Stimulated activated CD4-positive, alpha-beta T cell treated with anti-CD3 and anti-CD28 coated beads, Interleukin-15, amount 100 ng/mL, for 24 hours (primary cell): ENCODE measurements around the gene CLCN2.
A peak's percentile ranks its signal among the peaks of the same experiment; 100 is the strongest.
"Not testable (repeated sequence)": the region's sequence is repeated elsewhere in the genome, so short reads cannot be mapped to it uniquely, and the experiment has no call there.

Source experiments
- DNase-seq: peaks from one replicate; pipeline ENCODE4 v3.0.0-alpha.2; 2020

CLCN2 gene

DNA sequence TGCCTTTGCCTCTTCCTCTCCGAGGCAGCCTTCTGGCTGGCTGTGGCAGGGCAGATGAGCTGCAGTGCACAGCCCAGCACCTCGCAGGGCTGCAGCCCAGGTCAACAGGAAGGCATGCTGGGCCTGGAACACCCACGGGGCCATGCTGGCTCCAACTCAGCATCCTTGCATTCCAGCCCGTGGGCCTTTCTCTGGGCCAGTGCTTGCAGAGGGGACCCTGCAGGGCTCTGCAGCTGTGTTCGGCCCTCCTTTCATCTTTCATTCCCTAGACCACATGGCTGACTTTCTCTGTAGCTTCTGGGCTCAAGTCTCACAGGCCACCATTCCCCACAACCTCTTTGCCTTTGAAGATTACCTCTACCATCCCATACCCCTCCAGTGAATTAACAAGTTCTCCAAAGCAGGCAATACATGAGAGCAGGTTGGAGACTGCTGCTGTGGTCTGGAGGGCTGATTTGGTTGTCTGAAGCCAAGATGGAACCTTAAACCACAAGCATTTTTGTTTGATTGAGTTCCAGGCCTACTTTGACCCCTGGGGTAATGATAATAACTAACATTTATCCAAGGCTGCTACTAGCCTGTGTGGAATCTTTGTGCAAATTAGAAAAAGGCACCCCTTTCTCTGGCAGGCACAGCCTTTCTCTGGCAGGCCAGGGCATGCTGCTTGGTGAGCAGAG, 18.1 kb downstream of the CLCN2 start:
- no peak for DNase-seq

DNA sequence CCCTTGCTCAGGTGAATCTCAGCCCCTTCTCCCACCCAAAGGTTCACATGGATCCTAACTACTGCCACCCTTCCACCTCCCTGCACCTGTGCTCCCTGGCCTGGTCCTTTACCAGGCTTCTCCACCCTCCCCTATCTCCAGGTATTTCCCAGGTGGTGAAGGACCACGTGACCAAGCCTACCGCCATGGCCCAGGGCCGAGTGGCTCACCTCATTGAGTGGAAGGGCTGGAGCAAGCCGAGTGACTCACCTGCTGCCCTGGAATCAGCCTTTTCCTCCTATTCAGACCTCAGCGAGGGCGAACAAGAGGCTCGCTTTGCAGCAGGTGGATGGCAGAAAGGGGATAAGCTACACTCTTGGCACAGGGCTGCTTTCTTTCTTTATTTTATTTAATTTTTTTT, 19.5 kb downstream of the CLCN2 start:
- DNase-seq, result no peak

DNA sequence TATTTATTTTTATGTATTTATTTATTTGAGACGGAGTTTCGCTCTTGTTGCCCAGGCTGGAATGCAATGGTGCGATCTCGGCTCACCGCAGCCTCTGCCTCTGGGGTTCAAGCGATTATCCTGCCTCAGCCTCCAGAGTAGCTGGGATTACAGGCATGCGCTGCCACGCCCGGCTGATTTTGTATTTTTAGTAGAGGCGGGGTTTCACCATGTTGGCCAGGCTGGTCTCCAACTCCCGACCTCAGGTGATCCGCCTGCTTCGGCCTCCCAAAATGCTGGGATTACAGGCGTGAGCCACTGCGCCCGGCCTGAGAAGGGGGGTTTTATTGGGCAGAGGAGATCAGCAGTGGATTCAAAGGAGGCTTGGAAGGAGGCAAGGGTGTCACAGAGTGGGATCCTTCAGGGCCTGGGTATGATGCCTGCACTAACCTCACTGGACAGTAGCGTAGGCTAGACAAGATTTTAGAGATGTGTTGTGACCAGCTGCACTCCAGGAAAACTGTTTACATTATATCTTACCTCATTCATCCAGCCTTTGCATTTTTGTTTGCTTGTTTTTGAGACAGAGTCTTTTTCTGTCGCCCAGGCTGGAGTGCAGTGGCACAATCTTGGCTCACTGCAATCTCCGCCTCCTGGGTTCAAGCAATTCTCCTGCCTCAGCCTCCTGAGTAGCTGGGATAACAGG, 21.8 kb downstream of the CLCN2 start:
- not testable (repeated sequence) for DNase-seq

DNA sequence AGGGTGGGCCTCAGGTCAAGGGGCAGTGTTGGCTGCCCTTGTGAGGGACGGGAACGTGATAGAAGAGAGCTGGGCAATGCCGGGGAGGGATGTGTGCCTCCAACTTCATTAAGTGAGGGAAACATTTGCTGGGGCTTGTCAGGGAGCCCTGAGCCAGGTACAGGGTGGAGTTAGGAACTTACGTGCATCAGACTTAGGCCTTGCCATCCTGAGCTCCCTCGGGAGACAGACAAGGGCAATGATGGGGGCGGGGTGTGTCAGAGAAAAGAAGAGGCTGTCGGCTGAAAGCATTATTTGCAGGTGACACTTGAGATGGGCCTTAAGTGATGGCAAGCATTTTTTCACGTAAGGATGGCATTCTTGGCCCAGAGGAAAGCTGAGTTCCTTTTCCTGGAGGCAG, 22.4 kb downstream of the CLCN2 start:
- DNase-seq, result no peak

DNA sequence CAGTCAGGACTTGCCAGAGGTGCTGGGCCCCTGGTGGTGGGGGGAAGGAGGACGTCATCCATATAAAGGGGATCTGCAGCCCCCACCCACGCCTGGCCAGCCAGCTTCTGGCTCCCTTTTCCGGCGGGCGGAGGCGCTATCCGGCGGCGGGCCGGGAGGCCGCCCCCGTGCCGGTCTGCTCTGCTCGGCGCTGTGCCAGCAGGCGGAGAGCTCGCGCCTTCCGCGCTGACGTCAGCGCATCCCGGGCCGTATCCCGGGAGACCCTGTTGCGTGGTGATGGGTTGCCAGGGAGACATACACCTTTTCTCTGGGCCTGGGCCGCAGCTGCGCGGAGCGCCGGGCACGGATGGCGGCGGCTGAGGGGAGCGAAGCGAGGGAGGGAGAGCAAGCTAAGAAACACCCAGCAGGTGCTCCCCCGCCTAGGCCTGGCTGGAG, 22.9 kb downstream of the CLCN2 start:
- no peak for DNase-seq

DNA sequence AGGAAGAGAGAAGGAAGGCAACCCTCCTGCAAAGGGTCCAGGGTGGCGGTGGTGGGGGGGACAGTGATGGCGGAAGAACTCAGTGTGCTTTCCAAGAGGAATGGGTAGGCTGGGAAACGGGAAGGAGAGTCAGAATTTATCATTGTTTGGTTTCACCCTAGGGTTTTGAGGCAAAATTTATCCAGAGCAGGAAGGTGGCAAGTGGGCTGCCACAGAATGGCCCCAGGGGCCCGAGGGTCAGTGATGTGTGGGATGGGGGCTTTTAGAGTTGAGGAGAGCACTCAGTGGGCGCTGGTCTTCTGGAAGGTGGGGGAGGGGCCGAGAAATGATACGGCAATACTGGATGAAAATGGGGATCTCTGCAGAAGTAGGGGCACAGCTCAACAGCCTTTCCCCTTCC, 23.4 kb downstream of the CLCN2 start:
- DNase-seq, result no peak

DNA sequence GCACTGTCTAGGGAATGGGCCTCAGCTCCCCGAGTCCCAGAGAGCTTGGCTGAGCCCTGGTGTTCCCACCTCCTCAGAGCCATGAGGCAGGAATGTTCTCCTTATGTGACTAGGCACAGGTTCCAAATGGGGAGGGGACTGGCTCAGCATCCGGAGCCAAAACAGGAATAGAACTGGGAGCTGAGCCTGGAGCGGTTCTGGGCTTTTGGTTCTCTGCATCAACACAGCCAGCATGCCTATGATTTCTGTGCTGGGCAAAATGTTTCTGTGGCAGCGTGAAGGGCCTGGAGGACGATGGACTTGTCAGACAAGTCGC, 24.0 kb downstream of the CLCN2 start, which contains the start of gene FAM131A:
Gene FAM131A (plus strand): TSS at position 202 of the 316 bp plus-strand sequence. CDS start 31 bp downstream, at position 233.
- DNase-seq, result no peak

DNA sequence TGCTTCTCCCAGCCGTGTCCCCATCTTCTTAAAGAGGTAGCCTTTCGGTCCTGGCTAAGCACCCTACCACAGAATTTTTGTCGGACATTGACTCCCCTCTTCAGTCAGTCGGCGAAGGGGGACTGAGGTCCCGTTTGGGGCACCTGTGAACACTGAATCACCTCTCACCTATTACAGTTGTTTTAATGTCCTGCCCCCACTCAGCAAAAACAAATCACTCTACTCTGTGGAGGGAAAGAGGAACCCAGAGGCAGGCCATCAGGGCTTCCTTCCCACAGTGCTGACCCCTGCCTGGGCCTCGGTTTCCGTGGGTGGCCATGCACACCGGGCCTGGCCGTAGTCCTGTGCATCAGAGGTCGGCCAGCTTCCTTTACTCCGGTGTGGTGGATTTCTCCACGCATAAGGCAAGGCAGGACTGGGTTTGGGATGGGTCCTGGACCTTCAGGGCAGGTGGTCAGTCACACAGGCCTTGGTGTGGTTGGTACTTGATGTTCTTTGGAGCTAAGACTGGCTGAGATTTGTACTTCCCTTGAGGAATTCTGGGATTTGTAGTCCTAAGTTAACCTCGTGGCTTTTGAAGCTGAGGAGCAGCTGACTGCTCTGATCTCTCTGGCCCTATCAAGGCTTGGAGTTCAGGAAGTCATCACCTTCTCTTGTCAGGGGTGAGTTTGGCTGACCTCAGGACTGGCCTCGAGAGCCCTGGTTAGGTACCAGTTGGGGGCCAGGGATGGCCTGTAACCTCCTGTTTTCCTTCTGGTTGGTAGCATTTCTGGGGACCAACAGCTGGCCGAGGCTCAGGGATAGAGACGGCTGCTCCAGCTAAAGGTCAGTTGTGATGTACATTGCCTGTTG, 24.6 kb downstream of the CLCN2 start:
- no peak for DNase-seq

DNA sequence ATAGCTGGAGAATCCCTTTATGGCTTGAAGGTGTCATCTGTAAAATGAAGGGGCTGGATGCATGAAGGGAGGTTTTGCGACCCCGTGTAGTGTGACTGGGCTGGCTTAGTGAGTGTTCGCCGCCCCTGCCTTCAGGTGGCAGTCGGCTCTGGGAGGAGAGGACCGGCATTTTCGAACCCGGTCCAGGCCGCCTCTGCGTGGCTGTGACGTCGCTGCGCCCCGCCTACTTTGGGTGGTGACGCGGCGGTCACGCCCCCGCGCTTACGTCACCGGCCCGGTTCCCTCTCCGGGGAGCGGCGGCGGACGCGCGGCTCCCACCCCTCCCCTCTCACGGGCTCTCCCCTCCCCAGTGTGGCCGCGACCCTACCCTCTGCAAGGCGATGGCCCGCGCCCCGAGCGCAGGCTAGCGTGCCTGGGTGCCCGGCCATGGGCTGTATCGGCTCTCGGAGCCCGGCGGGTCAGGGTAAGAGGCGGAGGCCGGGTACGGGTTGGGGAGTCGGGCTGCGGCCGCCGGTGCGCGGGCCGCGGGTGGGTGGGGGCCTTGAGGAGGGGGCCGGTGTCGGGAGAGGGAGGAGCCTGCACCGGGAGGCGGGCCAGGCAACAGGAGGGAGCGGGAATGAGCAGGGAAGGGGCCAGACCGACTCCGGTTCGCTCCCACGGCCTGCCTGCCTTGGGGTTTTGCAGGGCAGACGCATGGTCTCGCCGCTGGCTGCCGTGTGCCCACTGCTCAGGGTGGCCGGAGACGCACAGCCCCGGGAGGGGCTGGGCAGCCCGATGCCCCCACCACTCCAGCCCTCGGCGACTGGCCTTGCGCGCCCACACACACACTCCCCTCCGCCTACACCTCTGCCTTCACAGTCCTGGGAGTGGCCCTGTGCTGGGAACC, 25.5 kb downstream of the CLCN2 start:
- DNase-seq, result peak; percentile 91

DNA sequence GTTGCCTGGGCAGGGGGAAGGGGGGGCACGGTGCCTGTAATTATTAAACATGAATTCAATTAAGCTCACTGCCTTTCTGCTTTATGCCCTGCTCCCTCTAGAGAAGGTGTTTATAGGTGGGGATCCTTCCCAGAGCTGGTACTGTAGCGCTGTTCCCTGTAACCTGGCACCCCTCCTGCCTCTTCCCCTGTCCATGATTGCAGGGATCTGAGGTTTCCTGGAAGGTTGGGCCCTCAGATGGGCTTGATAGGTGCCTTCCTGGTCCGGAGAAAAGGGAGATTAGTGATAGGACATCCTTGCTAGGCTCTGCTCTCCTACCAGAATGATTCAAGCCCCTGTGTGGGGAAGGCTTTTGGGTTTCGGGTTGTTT, 26.1 kb downstream of the CLCN2 start:
- no peak for DNase-seq

DNA sequence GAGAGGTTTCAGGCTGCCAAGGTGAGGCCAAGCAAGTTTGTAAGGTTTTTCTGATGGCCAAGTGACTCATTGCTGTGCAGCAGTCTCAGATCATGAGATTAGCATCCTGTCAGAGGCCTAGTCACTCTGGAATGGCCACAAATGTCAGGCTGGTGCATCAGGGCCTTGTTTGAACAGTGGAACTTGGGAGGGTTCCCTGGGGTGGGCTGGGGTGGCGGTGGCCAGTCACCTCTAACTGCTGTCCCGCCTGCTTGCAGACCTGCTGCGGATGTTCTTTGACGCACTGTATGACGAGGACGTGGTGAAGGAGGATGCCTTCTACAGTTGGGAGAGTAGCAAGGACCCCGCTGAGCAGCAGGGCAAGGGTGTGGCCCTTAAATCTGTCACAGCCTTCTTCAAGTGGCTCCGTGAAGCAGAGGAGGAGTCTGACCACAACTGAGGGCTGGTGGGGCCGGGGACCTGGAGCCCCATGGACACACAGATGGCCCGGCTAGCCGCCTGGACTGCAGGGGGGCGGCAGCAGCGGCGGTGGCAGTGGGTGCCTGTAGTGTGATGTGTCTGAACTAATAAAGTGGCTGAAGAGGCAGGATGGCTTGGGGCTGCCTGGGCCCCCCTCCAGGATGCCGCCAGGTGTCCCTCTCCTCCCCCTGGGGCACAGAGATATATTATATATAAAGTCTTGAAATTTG, 26.8 kb downstream of the CLCN2 start:
- DNase-seq, result peak; percentile 56

DNA sequence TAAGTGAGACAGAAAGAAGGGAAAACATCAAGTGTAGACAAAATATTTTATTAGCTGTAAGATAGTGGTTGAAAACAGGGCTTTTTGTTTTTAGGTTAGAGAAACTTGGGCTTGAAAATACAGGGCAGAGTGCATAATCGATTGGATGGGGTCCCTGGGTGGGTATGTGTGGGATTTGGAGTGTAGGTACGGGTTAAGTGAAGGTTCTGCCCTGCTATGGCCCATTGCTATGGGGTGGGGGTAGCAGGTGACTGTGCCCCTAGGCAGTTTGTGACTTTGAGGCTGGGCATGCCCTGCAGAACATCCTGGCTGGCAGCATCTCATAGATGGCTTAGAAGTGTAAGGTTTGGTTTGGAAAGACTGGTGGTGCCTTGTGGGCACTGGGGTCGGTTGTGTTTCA, 27.7 kb downstream of the CLCN2 start:
- no peak for DNase-seq

DNA sequence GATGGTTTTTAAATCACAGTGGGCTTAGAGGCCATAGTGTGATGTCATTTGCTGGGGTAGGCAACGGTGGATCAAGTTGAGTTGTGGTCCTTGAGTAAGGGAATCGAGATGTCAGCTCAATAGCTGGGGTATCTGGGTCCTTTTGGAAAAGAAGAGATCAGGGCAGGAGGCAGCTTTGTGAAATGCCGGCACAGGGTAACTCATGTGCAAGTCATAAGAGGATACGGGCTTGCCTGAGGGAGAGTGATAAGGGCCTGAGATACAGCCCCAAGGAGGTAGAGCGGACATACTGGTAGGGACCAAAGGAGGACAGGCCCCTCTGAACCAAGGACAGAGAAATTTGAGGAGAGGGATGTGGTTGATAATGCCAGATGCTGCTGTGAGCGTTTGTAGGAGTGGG, 28.2 kb downstream of the CLCN2 start:
- DNase-seq, result no peak

DNA sequence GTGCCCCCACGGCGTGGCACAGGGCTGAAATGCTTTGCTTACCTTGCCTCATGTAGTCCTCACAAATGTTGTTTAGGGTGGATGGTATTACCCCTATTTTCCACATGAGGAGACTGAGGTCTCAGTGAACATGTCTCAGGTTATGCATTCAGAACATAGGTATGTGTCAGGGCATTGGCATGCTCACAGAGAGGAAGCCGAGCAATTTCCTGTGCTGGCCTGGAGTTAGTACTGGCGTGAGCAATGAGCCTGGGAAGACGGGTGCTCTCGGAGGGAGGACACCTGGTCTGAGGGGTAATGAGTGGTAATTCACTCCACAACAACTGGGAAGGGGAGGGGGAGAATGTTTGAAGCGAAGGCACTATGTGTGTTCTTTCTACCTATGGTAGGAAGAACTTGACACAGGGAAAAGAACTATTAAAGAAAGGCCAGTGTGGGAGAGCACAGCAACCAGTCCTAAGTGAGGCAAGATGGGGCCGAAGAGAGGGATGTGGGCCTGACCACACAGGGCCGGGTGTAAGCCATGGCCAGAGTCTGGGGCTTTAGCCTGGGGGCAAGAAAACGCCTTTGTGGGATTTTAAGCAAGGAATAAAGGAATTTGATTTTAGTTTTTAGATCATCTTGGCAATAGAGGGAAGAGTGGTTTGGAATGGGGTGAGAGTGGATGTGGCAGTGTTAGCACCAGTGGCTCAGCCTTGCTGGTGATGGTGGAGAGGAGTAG, 28.9 kb downstream of the CLCN2 start:
- DNase-seq, result no peak

DNA sequence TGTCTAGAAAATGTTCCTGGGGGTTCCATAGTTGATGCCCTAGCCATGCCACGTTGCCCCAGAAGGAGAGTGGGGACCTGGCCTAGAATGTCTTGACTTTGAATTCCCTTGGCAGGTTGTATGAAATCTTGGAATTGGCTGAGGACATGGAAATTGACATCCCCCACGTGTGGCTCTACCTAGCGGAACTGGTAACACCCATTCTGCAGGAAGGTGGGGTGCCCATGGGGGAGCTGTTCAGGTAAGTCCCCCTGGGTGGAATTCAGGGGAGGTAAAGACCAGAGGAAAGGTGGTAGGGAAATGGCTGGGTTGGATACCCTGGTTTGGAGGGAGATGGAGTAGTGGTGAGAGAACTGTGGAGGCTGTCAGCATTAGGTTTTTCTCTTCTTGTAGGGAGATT, 32.9 kb downstream of the CLCN2 start:
- DNase-seq, result no peak

DNA sequence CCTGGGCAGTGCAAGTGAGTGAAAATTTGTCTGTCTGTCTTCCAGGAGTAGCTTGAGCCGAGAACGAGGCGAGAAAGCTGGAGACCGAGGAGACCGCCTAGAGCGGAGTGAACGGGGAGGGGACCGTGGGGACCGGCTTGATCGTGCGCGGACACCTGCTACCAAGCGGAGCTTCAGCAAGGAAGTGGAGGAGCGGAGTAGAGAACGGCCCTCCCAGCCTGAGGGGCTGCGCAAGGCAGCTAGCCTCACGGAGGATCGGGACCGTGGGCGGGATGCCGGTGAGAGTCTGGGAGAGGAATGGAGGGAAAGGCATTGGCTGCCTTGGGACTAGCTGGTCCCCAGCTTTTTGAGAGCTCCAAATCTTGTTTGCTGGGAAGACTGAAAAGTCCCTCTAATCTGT, 34.2 kb downstream of the CLCN2 start:
- no peak for DNase-seq

DNA sequence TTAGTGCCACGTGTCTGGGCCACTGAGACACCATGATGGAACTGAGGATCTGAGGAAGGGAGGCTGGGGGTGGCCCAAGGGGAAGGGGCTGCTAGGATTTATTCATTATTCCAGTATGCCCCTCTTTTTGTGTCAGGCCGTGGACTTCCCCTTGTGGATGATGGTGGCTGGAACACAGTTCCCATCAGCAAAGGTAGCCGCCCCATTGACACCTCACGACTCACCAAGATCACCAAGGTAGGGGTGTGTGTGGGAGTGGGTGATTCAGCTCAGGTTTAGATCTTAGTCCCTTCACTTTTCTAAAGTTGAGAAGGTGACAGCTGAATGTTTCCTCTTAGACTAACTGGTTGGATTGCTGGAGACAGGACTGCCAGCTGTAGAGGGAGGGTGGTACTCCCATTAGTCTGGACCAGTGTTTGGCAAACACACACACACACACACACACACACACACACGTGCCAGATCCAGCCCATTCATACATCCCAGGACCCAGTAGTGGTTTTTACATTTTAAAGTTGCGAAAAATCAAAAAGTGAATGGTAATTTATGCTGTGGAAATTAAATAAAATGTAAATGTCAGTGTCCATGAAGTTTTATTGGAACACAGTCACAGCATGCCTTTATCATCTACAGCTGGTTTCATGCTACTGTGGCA, 35.6 kb downstream of the CLCN2 start:
- DNase-seq, result peak; percentile 56

DNA sequence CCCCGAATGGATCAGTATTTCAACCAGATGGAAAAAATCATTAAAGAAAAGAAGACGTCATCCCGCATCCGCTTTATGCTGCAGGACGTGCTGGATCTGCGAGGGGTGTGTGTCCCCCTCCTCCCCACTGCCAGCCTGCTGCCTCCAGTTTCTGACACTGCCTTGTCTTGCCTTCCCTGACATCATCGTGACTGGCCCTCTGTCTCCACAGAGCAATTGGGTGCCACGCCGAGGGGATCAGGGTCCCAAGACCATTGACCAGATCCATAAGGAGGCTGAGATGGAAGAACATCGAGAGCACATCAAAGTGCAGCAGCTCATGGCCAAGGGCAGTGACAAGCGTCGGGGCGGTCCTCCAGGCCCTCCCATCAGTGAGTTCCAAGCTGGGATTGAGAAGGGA, 36.1 kb downstream of the CLCN2 start:
- no peak for DNase-seq

DNA sequence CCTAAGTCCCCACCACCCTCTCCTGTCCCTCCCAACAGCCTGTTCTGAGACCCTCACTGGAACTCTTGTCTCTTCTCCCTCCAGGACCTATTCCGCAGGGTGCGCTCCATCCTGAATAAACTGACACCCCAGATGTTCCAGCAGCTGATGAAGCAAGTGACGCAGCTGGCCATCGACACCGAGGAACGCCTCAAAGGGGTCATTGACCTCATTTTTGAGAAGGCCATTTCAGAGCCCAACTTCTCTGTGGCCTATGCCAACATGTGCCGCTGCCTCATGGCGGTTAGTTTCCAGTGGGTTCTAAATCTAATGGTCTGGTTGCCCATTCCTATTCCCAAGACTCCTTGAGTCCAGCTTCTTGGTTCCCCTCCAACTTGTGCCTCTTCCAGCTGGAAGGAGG, 37.7 kb downstream of the CLCN2 start:
- no peak for DNase-seq

DNA sequence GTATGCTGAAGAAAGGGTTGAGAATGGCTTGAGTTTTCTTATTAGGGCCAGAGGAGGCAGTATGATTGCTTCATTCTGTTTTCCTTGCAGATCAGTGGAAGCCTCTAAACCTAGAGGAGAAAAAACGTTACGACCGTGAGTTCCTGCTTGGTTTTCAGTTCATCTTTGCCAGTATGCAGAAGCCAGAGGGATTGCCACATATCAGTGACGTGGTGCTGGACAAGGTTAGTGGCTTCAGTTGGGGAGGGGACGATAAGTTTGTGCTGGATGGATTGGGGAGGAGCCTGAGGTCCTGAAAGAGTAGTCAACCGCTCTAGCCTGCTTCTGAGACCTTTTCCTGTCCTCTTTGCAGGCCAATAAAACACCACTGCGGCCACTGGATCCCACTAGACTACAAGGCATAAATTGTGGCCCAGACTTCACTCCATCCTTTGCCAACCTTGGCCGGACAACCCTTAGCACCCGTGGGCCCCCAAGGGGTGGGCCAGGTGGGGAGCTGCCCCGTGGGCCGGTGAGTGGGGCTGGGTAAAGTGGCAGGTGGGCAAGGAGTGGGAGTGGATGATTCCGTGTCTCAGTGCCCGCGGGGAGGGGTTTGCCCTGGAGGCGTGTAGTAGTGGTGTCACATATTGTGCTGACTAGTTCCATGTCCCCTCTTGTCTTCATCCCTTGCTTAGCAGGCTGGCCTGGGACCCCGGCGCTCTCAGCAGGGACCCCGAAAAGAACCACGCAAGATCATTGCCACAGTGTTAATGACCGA, 38.5 kb downstream of the CLCN2 start:
- no peak for DNase-seq
